Measurements from ENCODE around the gene C1orf56. TPM values are rescaled to one million over a fixed set of nuclear protein-coding genes. Genes with fewer than 3 reads are reported as not detected.
"Not testable (repeated sequence)": the region's sequence is repeated elsewhere in the genome, so short reads cannot be mapped to it uniquely, and the experiment has no call there.

The C1orf56 gene
- total RNA-seq, 1 donor: 5.4 TPM

- Histone ChIP-seq H4K20me1 (ENCODE audit: insufficient read depth, low read length) (no peaks in the 10 kb centered on the region), H2AFZ (ENCODE audit: low read length) (peak within 1 kb of the TSS; percentile 89), H3K27me3 (ENCODE audit: insufficient read depth, low read length) (no peaks in the 10 kb centered on the region), H3K79me2 (ENCODE audit: insufficient read depth, low read length) (peaks cover 23% of the 10 kb centered on the region), H3K4me1 (ENCODE audit: insufficient read depth, low read length) (peaks cover 7% of the 10 kb centered on the region), H3K4me3 (ENCODE audit: insufficient read depth, low read length) (peak within 1 kb of the TSS; percentile 96), H3K27ac (ENCODE audit: low read depth, low read length) (peak within 1 kb of the TSS; percentile 97), H3K36me3 (ENCODE audit: insufficient read depth, low read length) (peaks cover 13% of the 10 kb centered on the region), H3K4me2 (ENCODE audit: insufficient read depth, low read length) (peak within 1 kb of the TSS; percentile 99), H3K9me3 (ENCODE audit: low read depth, low read length) (no peaks in the 10 kb centered on the region)
- DNase-seq (ENCODE audit: insufficient read length, low spot score, missing footprints): peak; percentile 96
- TF ChIP-seq, protein P1, sequence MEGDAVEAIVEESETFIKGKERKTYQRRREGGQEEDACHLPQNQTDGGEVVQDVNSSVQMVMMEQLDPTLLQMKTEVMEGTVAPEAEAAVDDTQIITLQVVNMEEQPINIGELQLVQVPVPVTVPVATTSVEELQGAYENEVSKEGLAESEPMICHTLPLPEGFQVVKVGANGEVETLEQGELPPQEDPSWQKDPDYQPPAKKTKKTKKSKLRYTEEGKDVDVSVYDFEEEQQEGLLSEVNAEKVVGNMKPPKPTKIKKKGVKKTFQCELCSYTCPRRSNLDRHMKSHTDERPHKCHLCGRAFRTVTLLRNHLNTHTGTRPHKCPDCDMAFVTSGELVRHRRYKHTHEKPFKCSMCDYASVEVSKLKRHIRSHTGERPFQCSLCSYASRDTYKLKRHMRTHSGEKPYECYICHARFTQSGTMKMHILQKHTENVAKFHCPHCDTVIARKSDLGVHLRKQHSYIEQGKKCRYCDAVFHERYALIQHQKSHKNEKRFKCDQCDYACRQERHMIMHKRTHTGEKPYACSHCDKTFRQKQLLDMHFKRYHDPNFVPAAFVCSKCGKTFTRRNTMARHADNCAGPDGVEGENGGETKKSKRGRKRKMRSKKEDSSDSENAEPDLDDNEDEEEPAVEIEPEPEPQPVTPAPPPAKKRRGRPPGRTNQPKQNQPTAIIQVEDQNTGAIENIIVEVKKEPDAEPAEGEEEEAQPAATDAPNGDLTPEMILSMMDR (IDR thresholded peaks at IDR 0.05; ENCODE audit: extremely low read depth, low read depth, low read length): peak; percentile 61
Measured at GRCh38 chr1:151070474-151071276, 23.1 kb downstream of the C1orf56 start, which contains the start of gene GABPB2. Gene GABPB2, plus strand, starts transcription at chr1:151070761. Its CDS starts 17,429 bp downstream, at chr1:151088190.

- Histone ChIP-seq H3K27ac (ENCODE audit: low read depth, low read length) (no peak overlapping the region), H3K4me1 (ENCODE audit: insufficient read depth, low read length) (peaks cover 7% of the 10 kb centered on the region), H4K20me1 (ENCODE audit: insufficient read depth, low read length) (no peaks in the 10 kb centered on the region), H3K36me3 (ENCODE audit: insufficient read depth, low read length) (peaks cover 10% of the 10 kb centered on the region), H3K4me3 (ENCODE audit: insufficient read depth, low read length) (no peak overlapping the region), H3K4me2 (ENCODE audit: insufficient read depth, low read length) (peak overlapping the region; percentile 99), H3K9me3 (ENCODE audit: low read depth, low read length) (no peaks in the 10 kb centered on the region), H2AFZ (ENCODE audit: low read length) (no peak overlapping the region), H3K79me2 (ENCODE audit: insufficient read depth, low read length) (peaks cover 12% of the 10 kb centered on the region), H3K27me3 (ENCODE audit: insufficient read depth, low read length) (no peaks in the 10 kb centered on the region)
- no peak for DNase-seq (ENCODE audit: insufficient read length, low spot score, missing footprints)
- TF ChIP-seq, protein P1 (IDR thresholded peaks at IDR 0.05; ENCODE audit: extremely low read depth, low read depth, low read length): no peak
Measured at GRCh38 chr1:151072224-151072623, 24.7 kb downstream of the C1orf56 start.

DNA sequence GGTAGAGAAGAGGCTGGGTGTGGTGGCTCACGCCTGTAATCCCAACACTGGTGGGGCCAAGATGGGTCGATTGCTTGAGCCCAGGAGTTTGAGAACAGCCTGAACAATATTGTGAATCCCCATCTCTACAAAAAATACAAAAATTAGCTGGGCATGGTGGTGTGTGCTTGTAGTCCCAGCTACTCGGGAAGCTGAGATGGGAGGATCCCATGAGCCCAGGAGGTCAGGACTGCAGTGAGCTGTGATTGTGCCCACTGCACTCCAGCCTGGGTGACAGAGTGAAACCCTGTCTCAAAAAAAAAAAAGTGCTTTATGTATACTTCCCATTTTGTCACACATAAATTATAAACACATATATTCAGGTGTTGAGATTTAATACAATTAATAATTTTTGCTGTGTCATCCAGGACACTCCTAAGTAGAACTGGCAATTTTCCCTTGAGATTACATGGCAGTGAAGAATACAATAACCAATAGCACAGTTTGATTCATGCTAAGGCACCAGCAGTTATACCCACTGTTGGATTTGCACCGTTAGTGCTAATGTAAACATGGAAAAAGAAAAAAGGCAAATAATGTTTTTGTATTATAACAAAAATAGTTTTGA lies 38.5 kb downstream of the C1orf56 start:
- Histone ChIP-seq H3K4me3 (ENCODE audit: insufficient read depth, low read length) (no peak overlapping the region), H3K36me3 (ENCODE audit: insufficient read depth, low read length) (no peaks in the 10 kb centered on the region), H3K27ac (ENCODE audit: low read depth, low read length) (no peak overlapping the region), H3K9me3 (ENCODE audit: low read depth, low read length) (no peaks in the 10 kb centered on the region), H3K79me2 (ENCODE audit: insufficient read depth, low read length) (no peaks in the 10 kb centered on the region), H3K27me3 (ENCODE audit: insufficient read depth, low read length) (no peaks in the 10 kb centered on the region), H4K20me1 (ENCODE audit: insufficient read depth, low read length) (no peaks in the 10 kb centered on the region), H2AFZ (ENCODE audit: low read length) (no peak overlapping the region), H3K4me1 (ENCODE audit: insufficient read depth, low read length) (no peaks in the 10 kb centered on the region), H3K4me2 (ENCODE audit: insufficient read depth, low read length) (no peak overlapping the region)
- TF ChIP-seq, protein P1 (IDR thresholded peaks at IDR 0.05; ENCODE audit: extremely low read depth, low read depth, low read length): no peak
- DNase-seq (ENCODE audit: insufficient read length, low spot score, missing footprints): no peak

DNA sequence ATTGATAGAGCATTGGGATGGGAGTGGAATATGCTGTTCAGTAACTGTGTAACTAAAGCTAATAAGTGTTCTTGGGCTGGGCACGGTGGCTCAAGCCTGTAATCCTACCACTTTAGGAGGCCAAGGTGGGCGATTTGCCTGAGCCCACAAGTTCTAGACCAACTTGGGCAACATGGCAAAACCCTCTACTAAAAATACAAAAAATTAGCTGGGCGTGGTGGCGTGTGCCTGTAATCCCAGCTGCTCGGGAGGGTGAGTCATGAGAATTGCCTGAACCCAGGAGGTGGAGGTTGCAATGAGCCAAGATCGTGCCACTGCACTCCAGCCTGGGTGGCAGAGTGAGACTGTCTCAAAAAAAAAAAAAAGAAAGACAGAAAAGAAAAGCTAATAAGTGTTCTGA lies 49.9 kb downstream of the C1orf56 start:
- H2AFZ ChIP-seq (ENCODE audit: low read length); DNase-seq (ENCODE audit: insufficient read length, low spot score, missing footprints): not testable (repeated sequence)

More for the DNA sequence above, 49.9 kb downstream of the C1orf56 start:
- H3K4me3 ChIP-seq (ENCODE audit: insufficient read depth, low read length); H3K9me3 ChIP-seq (ENCODE audit: low read depth, low read length); H3K36me3 ChIP-seq (ENCODE audit: insufficient read depth, low read length); H3K4me1 ChIP-seq (ENCODE audit: insufficient read depth, low read length); H3K27me3 ChIP-seq (ENCODE audit: insufficient read depth, low read length); H3K4me2 ChIP-seq (ENCODE audit: insufficient read depth, low read length); H4K20me1 ChIP-seq (ENCODE audit: insufficient read depth, low read length); H3K79me2 ChIP-seq (ENCODE audit: insufficient read depth, low read length); H3K27ac ChIP-seq (ENCODE audit: low read depth, low read length): not testable (repeated sequence)

Measured in osteoblast (primary cell).